Pericardium fibroblast (primary cell): ENCODE measurements around the gene JMJD8. TPM values are rescaled to one million over a fixed set of nuclear protein-coding genes. Genes with fewer than 3 reads are reported as not detected.

Experiments
- total RNA-seq: library from RNA; depleted of rRNA; stranded (reverse); fragments of >200 nt; gene quantifications from 2 replicates; pipeline ENCODE4 v1.2.3, GENCODE V29; 2015

The JMJD8 gene
- total RNA-seq, 1 donor from 2014 or later = 58.3 TPM

Other genes with a start within 250 kb of the JMJD8 start
- 36.5 and 48.2 TPM in 2 replicates for gene CAPN15, start 156.6 kb downstream of the JMJD8 start, total RNA-seq
- gene PRR35, start 123.9 kb downstream of the JMJD8 start, total RNA-seq = not detected in 2 replicates
- 3.8 and 5.0 TPM in 2 replicates for gene NHLRC4, start 117.3 kb downstream of the JMJD8 start, total RNA-seq
- gene PIGQ, start 114.4 kb downstream of the JMJD8 start, total RNA-seq = 28.5 and 35.1 TPM in 2 replicates
- gene RAB40C, start 94.3 kb downstream of the JMJD8 start, total RNA-seq = 16.9 and 19.4 TPM in 2 replicates
- gene WFIKKN1, start 53.3 kb downstream of the JMJD8 start, total RNA-seq = 0.12 TPM in 1 of 2 replicates, not detected in the other
- 152 and 181 TPM in 2 replicates for gene METTL26, start 48.0 kb downstream of the JMJD8 start, total RNA-seq
- 23.7 and 31.7 TPM in 2 replicates for gene MCRIP2, start 42.5 kb downstream of the JMJD8 start, total RNA-seq
- gene WDR90, start 35.0 kb downstream of the JMJD8 start, total RNA-seq = 8.5 TPM in 2 replicates
- 46.9 and 47.1 TPM in 2 replicates for gene RHOT2, start 16.2 kb downstream of the JMJD8 start, total RNA-seq
- 0.58 and 4.4 TPM in 2 replicates for gene RHBDL1, start 8.7 kb downstream of the JMJD8 start, total RNA-seq
- gene STUB1, start 3.9 kb downstream of the JMJD8 start, total RNA-seq = 163 and 189 TPM in 2 replicates
- gene WDR24, start 6.1 kb upstream of the JMJD8 start, total RNA-seq = 10.3 and 12.1 TPM in 2 replicates
- gene FBXL16, start 21.5 kb upstream of the JMJD8 start, total RNA-seq = 0.17 and 0.93 TPM in 2 replicates
- gene METRN, start 30.8 kb upstream of the JMJD8 start, total RNA-seq = 119 and 164 TPM in 2 replicates
- 32.9 and 39.3 TPM in 2 replicates for gene ANTKMT, start 36.8 kb upstream of the JMJD8 start, total RNA-seq
- 0.94 and 2.1 TPM in 2 replicates for gene CCDC78, start 42.1 kb upstream of the JMJD8 start, total RNA-seq
- gene HAGHL, start 42.8 kb upstream of the JMJD8 start, total RNA-seq = 5.5 and 13.9 TPM in 2 replicates
- gene CIAO3, start 56.7 kb upstream of the JMJD8 start, total RNA-seq = 13.4 and 18.3 TPM in 2 replicates
- gene MSLN, start 76.4 kb upstream of the JMJD8 start, total RNA-seq = 1.6 and 2.0 TPM in 2 replicates
- gene RPUSD1, start 104.0 kb upstream of the JMJD8 start, total RNA-seq = 17.6 and 21.6 TPM in 2 replicates
- gene CHTF18, start 104.3 kb upstream of the JMJD8 start, total RNA-seq = 1.6 and 7.8 TPM in 2 replicates
- gene GNG13, start 116.4 kb upstream of the JMJD8 start, total RNA-seq = not detected in 2 replicates